Smooth muscle cell (in vitro differentiated cells): ENCODE measurements around the gene VAT1. TPM values are rescaled to one million over a fixed set of nuclear protein-coding genes. Genes with fewer than 3 reads are reported as not detected.
"Not testable (repeated sequence)": the region's sequence is repeated elsewhere in the genome, so short reads cannot be mapped to it uniquely, and the experiment has no call there.

ENCODE experiments used
- DNase-seq: peaks from one replicate; lab custom pipeline; 2025; ENCODE audit not compliant: unreplicated experiment; lab: John Stamatoyannopoulos, UW
- H2AFZ ChIP-seq: fragments of 200-600 bp; sonication (generic); 2 replicates; pipeline ENCODE4 v1.6.0; 2016; ENCODE audit warnings: antibody characterized with exemption, low read depth, mild to moderate bottlenecking
- H3F3A ChIP-seq: fragments of 200-600 bp; sonication (generic); 2 replicates; pipeline ENCODE4 v1.6.0; 2017; ENCODE audit warnings: antibody characterized with exemption, low read depth
- H3K27ac ChIP-seq: fragments of 200-600 bp; sonication (generic); 2 replicates; pipeline ENCODE4 v1.5.1; 2016; ENCODE audit warnings: low read depth, mild to moderate bottlenecking
- H3K27me3 ChIP-seq: fragments of 200-600 bp; sonication (generic); 2 replicates; pipeline ENCODE4 v1.6.1; 2016; ENCODE audit warnings: low read depth, mild to moderate bottlenecking
- H3K36me3 ChIP-seq: fragments of 200-600 bp; sonication (generic); 2 replicates; pipeline ENCODE4 v1.5.1; 2016; ENCODE audit warnings: low read depth
- H3K4me1 ChIP-seq: fragments of 200-600 bp; sonication (generic); 2 replicates; pipeline ENCODE4 v1.5.1; 2016; ENCODE audit warnings: low read depth
- H3K4me2 ChIP-seq: fragments of 200-600 bp; sonication (generic); 2 replicates; pipeline ENCODE4 v1.6.0; 2016; ENCODE audit warnings: mild to moderate bottlenecking
- H3K4me3 ChIP-seq: fragments of 200-600 bp; sonication (generic); 2 replicates; pipeline ENCODE4 v1.5.1; 2016; ENCODE audit warnings: mild to moderate bottlenecking
- H3K79me2 ChIP-seq: fragments of 200-600 bp; sonication (generic); 2 replicates; pipeline ENCODE4 v1.6.0; 2016; ENCODE audit warnings: low read depth, mild to moderate bottlenecking
- H3K9ac ChIP-seq: fragments of 200-600 bp; sonication (generic); 2 replicates; pipeline ENCODE4 v1.6.0; 2016; ENCODE audit warnings: low read depth
- H3K9me3 ChIP-seq: fragments of 200-600 bp; sonication (generic); replicated peaks from 2 replicates; pipeline ENCODE4 v1.5.1; 2016; ENCODE audit warnings: low read depth
- H4K20me1 ChIP-seq: fragments of 200-600 bp; sonication (generic); 2 replicates; pipeline ENCODE4 v1.6.0; 2016; ENCODE audit warnings: low read depth
- WGBS: methylation state at CpG from one replicate; pipeline ENCODE4 v1.1.7; 2016; ENCODE audit warnings: low lambda C conversion rate; 5-methylcytosine and 5-hydroxymethylcytosine counted together
- polyA plus RNA-seq: library from polyadenylated mRNA; unstranded; fragments of >200 nt; fragmentation: Nextera tagmentation; extraction: Ambion mirVana; gene quantifications from 2 replicates; pipeline ENCODE4 v1.2.1, GENCODE V29; 2016
- total RNA-seq: library from RNA; depleted of rRNA; stranded (reverse); fragments of >200 nt; gene quantifications from 2 replicates; pipeline ENCODE4 v1.2.3, GENCODE V29; 2014
- TF ChIP-seq, protein P1 (sequence below): fragments of 200-600 bp; sonication (generic); IDR thresholded peaks from 2 replicates; pipeline ENCODE4 v1.5.1; 2017; ENCODE audit warnings: borderline replicate concordance, mild to moderate bottlenecking, antibody characterized with exemption; ENCODE audit not compliant: insufficient read depth, poor library complexity, severe bottlenecking

Gene VAT1
- total and polyA plus RNA-seq, 2 experiments from 2014 or later: 146 to 229 TPM

DNA sequence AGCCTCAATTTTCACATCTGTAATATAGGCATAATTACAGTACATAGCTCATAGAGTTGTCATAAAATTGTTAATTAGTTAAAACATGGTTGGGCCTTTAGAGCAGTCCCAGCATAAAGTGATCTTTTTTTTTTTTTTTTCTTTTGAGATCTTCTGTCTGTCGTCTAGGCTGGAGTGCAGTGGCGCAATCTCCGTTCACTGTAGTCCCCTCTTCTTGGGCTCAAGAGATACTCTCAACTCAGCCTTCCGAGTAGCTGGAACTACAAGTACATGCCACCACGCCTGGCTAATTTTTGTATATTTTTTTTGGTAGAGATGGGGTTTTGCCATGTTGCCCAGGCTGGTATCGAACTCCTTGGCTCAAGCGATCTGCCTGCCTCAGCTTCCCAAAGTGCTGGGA, 33.9 kb upstream of the VAT1 start:
- TF ChIP-seq, protein P1, sequence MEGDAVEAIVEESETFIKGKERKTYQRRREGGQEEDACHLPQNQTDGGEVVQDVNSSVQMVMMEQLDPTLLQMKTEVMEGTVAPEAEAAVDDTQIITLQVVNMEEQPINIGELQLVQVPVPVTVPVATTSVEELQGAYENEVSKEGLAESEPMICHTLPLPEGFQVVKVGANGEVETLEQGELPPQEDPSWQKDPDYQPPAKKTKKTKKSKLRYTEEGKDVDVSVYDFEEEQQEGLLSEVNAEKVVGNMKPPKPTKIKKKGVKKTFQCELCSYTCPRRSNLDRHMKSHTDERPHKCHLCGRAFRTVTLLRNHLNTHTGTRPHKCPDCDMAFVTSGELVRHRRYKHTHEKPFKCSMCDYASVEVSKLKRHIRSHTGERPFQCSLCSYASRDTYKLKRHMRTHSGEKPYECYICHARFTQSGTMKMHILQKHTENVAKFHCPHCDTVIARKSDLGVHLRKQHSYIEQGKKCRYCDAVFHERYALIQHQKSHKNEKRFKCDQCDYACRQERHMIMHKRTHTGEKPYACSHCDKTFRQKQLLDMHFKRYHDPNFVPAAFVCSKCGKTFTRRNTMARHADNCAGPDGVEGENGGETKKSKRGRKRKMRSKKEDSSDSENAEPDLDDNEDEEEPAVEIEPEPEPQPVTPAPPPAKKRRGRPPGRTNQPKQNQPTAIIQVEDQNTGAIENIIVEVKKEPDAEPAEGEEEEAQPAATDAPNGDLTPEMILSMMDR: no peak
- Histone ChIP-seq H3K9ac (no peak overlapping the region), H3K4me2 (no peak overlapping the region), H3K27me3 (no peaks in the 10 kb centered on the region), H3K36me3 (no peaks in the 10 kb centered on the region), H3K4me3 (no peak overlapping the region), H3K4me1 (no peaks in the 10 kb centered on the region), H3K27ac (no peak overlapping the region), H4K20me1 (no peaks in the 10 kb centered on the region), H2AFZ (no peak overlapping the region), H3F3A (no peaks in the 10 kb centered on the region), H3K9me3 (no peaks in the 10 kb centered on the region), H3K79me2 (no peaks in the 10 kb centered on the region)
- DNase-seq: no peak
- 95% methylated on average over 7 of the region's 7 CpGs for WGBS

DNA sequence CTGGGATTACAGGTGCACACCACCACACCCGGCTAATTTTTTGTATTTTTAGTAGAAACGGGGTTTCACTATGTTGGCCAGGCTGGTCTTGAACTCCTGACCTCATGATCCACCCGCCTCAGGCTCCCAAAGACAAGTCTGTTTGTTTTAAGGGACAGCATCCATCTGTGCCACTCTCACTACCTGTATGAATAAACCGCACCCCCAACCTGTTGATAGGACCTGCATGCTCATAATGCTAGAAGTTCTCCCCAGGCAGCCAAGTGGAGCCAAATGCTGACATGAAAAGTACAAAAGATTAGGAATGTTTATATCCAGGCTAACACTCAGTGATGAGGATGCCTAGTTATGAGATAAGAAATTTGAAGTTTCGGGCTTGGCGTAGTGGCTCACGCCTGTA, 30.8 kb upstream of the VAT1 start:
- DNase-seq, H3K9me3 ChIP-seq, H4K20me1 ChIP-seq, H3K36me3 ChIP-seq, H3K4me3 ChIP-seq, H3K4me2 ChIP-seq, H2AFZ ChIP-seq, H3K27ac ChIP-seq, H3K4me1 ChIP-seq, H3F3A ChIP-seq, H3K9ac ChIP-seq, H3K27me3 ChIP-seq, H3K79me2 ChIP-seq: not testable (repeated sequence)
- WGBS: 98% methylated on average over 7 of the region's 7 CpGs

DNA sequence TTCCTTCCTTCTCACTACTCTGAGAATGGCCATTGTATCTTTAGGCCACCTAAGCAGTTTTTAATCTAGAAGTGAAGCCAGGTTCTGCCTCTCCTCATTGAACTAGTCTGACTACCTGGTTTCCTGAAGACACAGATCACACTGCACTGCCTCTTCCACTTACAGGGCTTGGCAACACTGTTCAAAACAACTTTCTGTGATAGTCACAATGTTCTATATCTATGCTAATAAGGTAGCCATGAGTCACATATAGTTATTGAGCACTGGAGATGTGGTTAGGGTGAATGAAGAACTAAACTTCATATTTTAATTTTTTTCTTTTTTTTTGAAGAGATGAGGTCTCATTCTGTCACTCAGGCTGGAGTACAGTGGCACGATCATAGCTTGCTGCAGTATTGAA, 29.8 kb upstream of the VAT1 start:
- TF ChIP-seq, protein P1: no peak
- no peaks in the 10 kb centered on the region for H3K4me1 ChIP-seq
- no peak overlapping the region for H3K9ac ChIP-seq
- no peak for DNase-seq
- no peaks in the 10 kb centered on the region for H3K27me3 ChIP-seq
- no peak overlapping the region for H3K4me3 ChIP-seq
- H3K79me2 ChIP-seq: no peaks in the 10 kb centered on the region
- no peaks in the 10 kb centered on the region for H3K36me3 ChIP-seq
- no peaks in the 10 kb centered on the region for H4K20me1 ChIP-seq
- H3K4me2 ChIP-seq: no peak overlapping the region
- H3K27ac ChIP-seq: no peak overlapping the region
- 94% methylated on average over 1 of the region's 1 CpG for whole genome bisulfite sequencing
- no peak overlapping the region for H2AFZ ChIP-seq
- no peaks in the 10 kb centered on the region for H3F3A ChIP-seq
- no peaks in the 10 kb centered on the region for H3K9me3 ChIP-seq

DNA sequence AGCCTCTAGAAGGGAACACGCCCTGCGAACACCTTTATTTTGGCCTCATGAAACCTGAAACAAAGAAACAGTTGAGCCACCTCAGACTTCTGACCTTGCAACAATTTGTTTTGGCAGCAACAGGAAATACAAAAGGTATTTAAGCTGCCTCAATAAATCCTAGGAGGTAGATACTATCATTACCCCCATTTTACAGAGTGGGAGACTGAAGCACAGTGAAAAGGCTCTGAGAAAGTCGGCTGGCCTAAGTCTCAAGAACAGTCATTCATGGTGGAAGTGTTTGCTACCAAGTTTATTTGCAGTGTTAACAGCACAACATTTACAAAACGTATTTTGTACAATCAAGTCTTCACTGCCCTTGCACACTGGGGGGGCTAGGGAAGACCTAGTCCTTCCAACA, 21.8 kb upstream of the VAT1 start:
- H3K36me3 ChIP-seq: no peaks in the 10 kb centered on the region
- H3K4me1 ChIP-seq: peaks cover 17% of the 10 kb centered on the region
- DNase-seq: no peak
- H3F3A ChIP-seq: no peaks in the 10 kb centered on the region
- no peak overlapping the region for H3K4me2 ChIP-seq
- TF ChIP-seq, protein P1: no peak
- H3K9ac ChIP-seq: no peak overlapping the region
- H3K27ac ChIP-seq: no peak overlapping the region
- H3K27me3 ChIP-seq: no peaks in the 10 kb centered on the region
- no peak overlapping the region for H2AFZ ChIP-seq
- no peaks in the 10 kb centered on the region for H3K9me3 ChIP-seq
- 96% methylated on average over 4 of the region's 4 CpGs for WGBS
- H3K4me3 ChIP-seq: no peak overlapping the region
- H3K79me2 ChIP-seq: no peaks in the 10 kb centered on the region
- H4K20me1 ChIP-seq: no peaks in the 10 kb centered on the region
